Uterus (tissue), 4 donors: ENCODE results near the gene PCGF1. TPM values are rescaled to one million over a fixed set of nuclear protein-coding genes. Genes with fewer than 3 reads are reported as not detected.

Source experiments
- DNase-seq, 2 donors: peaks; one replicate each; pipeline ENCODE4 v3.0.0-alpha.2; 2019 to 2020
- H3K27ac ChIP-seq, 2 donors: fragments of 200-600 bp; sonication (generic); 1 replicate in 1 of 2; 2 replicates in 1 of 2; pipeline ENCODE4 v1.5.1; 2016 to 2018
- H3K27me3 ChIP-seq, 2 donors: fragments of 200-600 bp; sonication (generic); one replicate each; pipeline ENCODE4 v1.5.1; 2018 to 2019; ENCODE audit warnings: control low read depth in 1 of 2
- H3K36me3 ChIP-seq, 2 donors: fragments of 200-600 bp; sonication (generic); one replicate each; pipeline ENCODE4 v1.5.1; 2019; ENCODE audit warnings: control low read depth in 1 of 2
- H3K4me1 ChIP-seq, 2 donors: fragments of 200-600 bp; sonication (generic); one replicate each; pipeline ENCODE4 v1.5.1; 2018 to 2019; ENCODE audit warnings: control low read depth in 1 of 2
- H3K4me3 ChIP-seq, 2 donors: fragments of 200-600 bp; sonication (generic); 1 replicate in 1 of 2; 2 replicates in 1 of 2; pipeline ENCODE4 v1.5.1; 2018 to 2019; ENCODE audit warnings: mild to moderate bottlenecking in 1 of 2
- H3K9me3 ChIP-seq, 2 donors: fragments of 200-600 bp; sonication (generic); one replicate each; pipeline ENCODE4 v1.5.1; 2019; ENCODE audit warnings: control low read depth in 1 of 2
- POLR2A ChIP-seq, 2 donors: fragments of 450-650 bp; IDR thresholded peaks; one replicate each; pipeline ENCODE4 v1.6.1; 2016; ENCODE audit warnings: antibody characterized with exemption in 2 of 2, mild to moderate bottlenecking in 1 of 2, moderate library complexity in 1 of 2
- intact Hi-C: fragments of 100-400 bp; cut with DNase I; formaldehyde crosslinking; loops from one replicate; pipeline ENCODE4 v1.15.1; 2023; ENCODE audit warnings: low total_unique reads
- total RNA-seq, 4 donors: library from RNA; depleted of rRNA in 3 of 4; stranded (reverse); fragments of >200 nt in 3 of 4; gene quantifications; one replicate each; pipeline versions ENCODE4 v1.1.0 to v1.2.4, GENCODE V29; 2014 to 2023
- TF ChIP-seq, protein P1 (sequence below), 4 experiments: fragments of 200-600 bp in 2 of 4; fragments of 450-650 bp in 2 of 4; sonication (generic) in 2 of 4; IDR thresholded peaks; one replicate each; pipeline ENCODE4 v1.5.1; 2016 to 2019; ENCODE audit warnings: antibody characterized with exemption in 4 of 4, mild to moderate bottlenecking in 2 of 4, moderate library complexity in 1 of 4
- donor health status: DM: yes; HTN: yes; CAD: no.

PCGF1 gene
- total RNA-seq, 4 donors from 2014 or later = 2.9 to 11.3 (median 9.7) TPM

- H3K27ac ChIP-seq = no peak overlapping the region
- no peak for DNase-seq
- peaks cover 4 to 28% of the 10 kb centered on the region in 2 donors for H3K27me3 ChIP-seq
- TF ChIP-seq, protein P1, sequence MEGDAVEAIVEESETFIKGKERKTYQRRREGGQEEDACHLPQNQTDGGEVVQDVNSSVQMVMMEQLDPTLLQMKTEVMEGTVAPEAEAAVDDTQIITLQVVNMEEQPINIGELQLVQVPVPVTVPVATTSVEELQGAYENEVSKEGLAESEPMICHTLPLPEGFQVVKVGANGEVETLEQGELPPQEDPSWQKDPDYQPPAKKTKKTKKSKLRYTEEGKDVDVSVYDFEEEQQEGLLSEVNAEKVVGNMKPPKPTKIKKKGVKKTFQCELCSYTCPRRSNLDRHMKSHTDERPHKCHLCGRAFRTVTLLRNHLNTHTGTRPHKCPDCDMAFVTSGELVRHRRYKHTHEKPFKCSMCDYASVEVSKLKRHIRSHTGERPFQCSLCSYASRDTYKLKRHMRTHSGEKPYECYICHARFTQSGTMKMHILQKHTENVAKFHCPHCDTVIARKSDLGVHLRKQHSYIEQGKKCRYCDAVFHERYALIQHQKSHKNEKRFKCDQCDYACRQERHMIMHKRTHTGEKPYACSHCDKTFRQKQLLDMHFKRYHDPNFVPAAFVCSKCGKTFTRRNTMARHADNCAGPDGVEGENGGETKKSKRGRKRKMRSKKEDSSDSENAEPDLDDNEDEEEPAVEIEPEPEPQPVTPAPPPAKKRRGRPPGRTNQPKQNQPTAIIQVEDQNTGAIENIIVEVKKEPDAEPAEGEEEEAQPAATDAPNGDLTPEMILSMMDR (IDR thresholded peaks at IDR 0.05) = no peak
- TF ChIP-seq POLR2A (IDR thresholded peaks at IDR 0.05) = no peak
- intact Hi-C loops = no loop called here
- peaks cover 0 to 15% of the 10 kb centered on the region in 2 donors for H3K4me1 ChIP-seq
- H3K9me3 ChIP-seq = no peaks in the 10 kb centered on the region
- no peak overlapping the region for H3K4me3 ChIP-seq
- H3K36me3 ChIP-seq = no peaks in the 10 kb centered on the region
Observed at GRCh38 chr2:74500578-74500946, 6.9 kb downstream of the PCGF1 start.

DNA sequence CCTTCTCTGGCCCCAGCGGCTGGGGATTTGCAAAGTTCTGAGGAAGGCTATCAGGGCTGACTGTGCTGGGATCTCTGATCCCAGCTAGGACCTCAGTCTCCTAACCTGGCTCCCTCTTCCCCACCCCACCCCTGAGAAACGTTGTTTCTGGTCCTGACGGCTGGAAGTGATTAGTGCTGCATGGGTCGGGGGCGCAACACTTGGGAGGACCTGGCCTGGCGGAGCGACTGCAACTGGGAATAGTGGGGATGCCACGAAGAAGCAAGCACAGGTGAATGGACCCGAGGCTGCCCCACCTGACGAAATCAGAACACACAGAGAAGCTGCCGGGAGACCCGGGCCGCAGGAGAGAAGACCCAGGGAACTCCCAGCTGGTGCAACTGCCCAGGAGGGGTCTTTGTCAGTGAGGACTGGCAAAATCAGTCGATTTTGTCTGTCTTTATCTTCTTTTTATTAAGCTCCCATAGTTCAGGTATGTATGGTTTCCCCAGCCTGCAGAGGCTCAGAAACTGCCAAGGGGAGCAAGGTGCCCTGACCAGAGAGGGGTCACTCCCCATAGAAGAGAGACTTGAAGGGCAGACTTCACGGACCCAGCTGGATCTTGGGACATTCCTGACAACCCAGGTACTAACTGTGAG lies 7.4 kb downstream of the PCGF1 start:
- no peak for DNase-seq
- TF ChIP-seq, protein P1 (IDR thresholded peaks at IDR 0.05) = no peak
- TF ChIP-seq POLR2A (IDR thresholded peaks at IDR 0.05) = no peak
- H3K4me1 ChIP-seq = peaks cover 0 to 15% of the 10 kb centered on the region in 2 donors
- H3K27me3 ChIP-seq = peaks cover 4 to 28% of the 10 kb centered on the region in 2 donors
- no peaks in the 10 kb centered on the region for H3K36me3 ChIP-seq
- intact Hi-C loops = no loop called here
- no peaks in the 10 kb centered on the region for H3K9me3 ChIP-seq
- H3K4me3 ChIP-seq = no peak overlapping the region
- H3K27ac ChIP-seq = no peak overlapping the region

- TF ChIP-seq POLR2A (IDR thresholded peaks at IDR 0.05) = no peak
- TF ChIP-seq, protein P1 (IDR thresholded peaks at IDR 0.05) = no peak
- Histone ChIP-seq H3K27me3 (peaks cover 4 to 28% of the 10 kb centered on the region in 2 donors), H3K4me3 (no peak within 1 kb of the TSS), H3K36me3 (no peaks in the 10 kb centered on the region), H3K4me1 (peaks cover 0 to 15% of the 10 kb centered on the region in 2 donors), H3K9me3 (no peaks in the 10 kb centered on the region), H3K27ac (no peak within 1 kb of the TSS)
- DNase-seq = no peak
- intact Hi-C loops = no loop called here
Observed at GRCh38 chr2:74499267-74499939, 8.1 kb downstream of the PCGF1 start, which contains the start of gene LBX2. Gene LBX2, minus strand, starts transcription at chr2:74499603. Its CDS starts 66 bp downstream, at chr2:74499537.

- H3K27ac ChIP-seq = no peak overlapping the region
- peaks cover 0 to 15% of the 10 kb centered on the region in 2 donors for H3K4me1 ChIP-seq
- DNase-seq = no peak
- peak overlapping the region in 1 of 2 donors; percentile 9 for H3K4me3 ChIP-seq
- TF ChIP-seq, protein P1 (IDR thresholded peaks at IDR 0.05) = no peak
- TF ChIP-seq POLR2A (IDR thresholded peaks at IDR 0.05) = no peak
- intact Hi-C loops = no loop called here
- H3K9me3 ChIP-seq = no peaks in the 10 kb centered on the region
- H3K36me3 ChIP-seq = no peaks in the 10 kb centered on the region
- peaks cover 4 to 28% of the 10 kb centered on the region in 2 donors for H3K27me3 ChIP-seq
Observed at GRCh38 chr2:74498500-74499266, 8.8 kb downstream of the PCGF1 start.
